Testis (tissue), 3 donors: Measurements from ENCODE around the gene STARD13. TPM values are rescaled to one million over a fixed set of nuclear protein-coding genes. Genes with fewer than 3 reads are reported as not detected.

ENCODE experiments used
- DNase-seq: peaks from one replicate; pipeline ENCODE4 v3.0.0-alpha.2; 2019
- H3K27ac ChIP-seq, 2 donors: fragments of 200-600 bp; sonication (generic); one replicate each; pipeline ENCODE4 v1.5.1; 2019
- H3K27me3 ChIP-seq: fragments of 200-600 bp; sonication (generic); one replicate; pipeline ENCODE4 v1.5.1; 2019
- H3K36me3 ChIP-seq: fragments of 200-600 bp; sonication (generic); one replicate; pipeline ENCODE4 v1.5.1; 2017; ENCODE audit warnings: low read depth; ENCODE audit errors: missing control alignments
- H3K4me1 ChIP-seq: fragments of 200-600 bp; sonication (generic); one replicate; pipeline ENCODE4 v1.5.1; 2019
- H3K4me3 ChIP-seq, 2 donors: fragments of 200-600 bp; sonication (generic); one replicate each; pipeline ENCODE4 v1.5.1; 2017 to 2019
- H3K9me3 ChIP-seq: fragments of 200-600 bp; sonication (generic); one replicate; pipeline ENCODE4 v1.5.1; 2017
- POLR2A ChIP-seq: fragments of 450-650 bp; IDR thresholded peaks from one replicate; pipeline ENCODE4 v1.6.1; 2017; ENCODE audit warnings: antibody characterized with exemption, mild to moderate bottlenecking, moderate library complexity
- WGBS, 2 donors: methylation state at CpG; one replicate each; pipeline ENCODE4 v1.1.5; 2018; 5-methylcytosine and 5-hydroxymethylcytosine counted together
- intact Hi-C: fragments of 100-400 bp; cut with DNase I; formaldehyde crosslinking; loops from one replicate; pipeline ENCODE4 v1.15.1; 2023; ENCODE audit warnings: low total_unique reads
- polyA plus RNA-seq: library from polyadenylated mRNA; stranded (reverse); fragments of 350-450 nt; fragmentation: Illumina TruSeq; extraction: RNeasy Lipid Tissue Mini Kit (QIAGEN cat#74804); gene quantifications from one replicate; pipeline ENCODE4 v1.2.3, GENCODE V29; 2014; ENCODE audit warnings: low read depth, low replicate concordance; ENCODE audit not compliant: insufficient read depth
- total RNA-seq, 2 donors: library from RNA; depleted of rRNA; stranded (reverse); fragments of >200 nt; gene quantifications; one replicate each; pipeline ENCODE4 v1.2.3, GENCODE V29; 2016
- TF ChIP-seq, protein P1 (sequence below), 3 experiments: fragments of 450-650 bp in 2 of 3; fragments of 200-600 bp in 1 of 3; sonication (generic) in 1 of 3; IDR thresholded peaks; one replicate each; pipeline ENCODE4 v1.5.1; 2016 to 2019; ENCODE audit warnings: antibody characterized with exemption in 3 of 3, mild to moderate bottlenecking in 2 of 3, moderate library complexity in 1 of 3

STARD13 gene
- total and polyA plus RNA-seq, 3 donors from 2014 or later, result 7.2 to 33.7 (median 24.4) TPM

- Histone ChIP-seq H3K4me3 (no peak overlapping the region), H3K36me3 (no peaks in the 10 kb centered on the region), H3K27ac (no peak overlapping the region), H3K27me3 (no peaks in the 10 kb centered on the region), H3K9me3 (no peaks in the 10 kb centered on the region), H3K4me1 (peaks cover 10% of the 10 kb centered on the region)
- no peak for TF ChIP-seq POLR2A
- TF ChIP-seq, protein P1, sequence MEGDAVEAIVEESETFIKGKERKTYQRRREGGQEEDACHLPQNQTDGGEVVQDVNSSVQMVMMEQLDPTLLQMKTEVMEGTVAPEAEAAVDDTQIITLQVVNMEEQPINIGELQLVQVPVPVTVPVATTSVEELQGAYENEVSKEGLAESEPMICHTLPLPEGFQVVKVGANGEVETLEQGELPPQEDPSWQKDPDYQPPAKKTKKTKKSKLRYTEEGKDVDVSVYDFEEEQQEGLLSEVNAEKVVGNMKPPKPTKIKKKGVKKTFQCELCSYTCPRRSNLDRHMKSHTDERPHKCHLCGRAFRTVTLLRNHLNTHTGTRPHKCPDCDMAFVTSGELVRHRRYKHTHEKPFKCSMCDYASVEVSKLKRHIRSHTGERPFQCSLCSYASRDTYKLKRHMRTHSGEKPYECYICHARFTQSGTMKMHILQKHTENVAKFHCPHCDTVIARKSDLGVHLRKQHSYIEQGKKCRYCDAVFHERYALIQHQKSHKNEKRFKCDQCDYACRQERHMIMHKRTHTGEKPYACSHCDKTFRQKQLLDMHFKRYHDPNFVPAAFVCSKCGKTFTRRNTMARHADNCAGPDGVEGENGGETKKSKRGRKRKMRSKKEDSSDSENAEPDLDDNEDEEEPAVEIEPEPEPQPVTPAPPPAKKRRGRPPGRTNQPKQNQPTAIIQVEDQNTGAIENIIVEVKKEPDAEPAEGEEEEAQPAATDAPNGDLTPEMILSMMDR (IDR thresholded peaks at IDR 0.05), result no peak
- intact Hi-C loops, result no loop called here
- DNase-seq, result no peak
- WGBS, 2 donors, result 84 to 98% methylated on average over 1 of the region's 1 CpG
Measured at GRCh38 chr13:33201659-33202058, 83.9 kb downstream of the STARD13 start.

GRCh38 chr13:33199289-33199850 is 86.2 kb downstream of the STARD13 start:
- intact Hi-C loops, result no loop called here
- no peak overlapping the region for H3K27ac ChIP-seq
- no peaks in the 10 kb centered on the region for H3K36me3 ChIP-seq
- no peak overlapping the region for H3K4me3 ChIP-seq
- H3K9me3 ChIP-seq, result no peaks in the 10 kb centered on the region
- peaks cover 5% of the 10 kb centered on the region for H3K4me1 ChIP-seq
- no peak for TF ChIP-seq POLR2A
- TF ChIP-seq, protein P1 (IDR thresholded peaks at IDR 0.05), result no peak
- WGBS, 2 donors, result 76 to 78% methylated on average over 2 of the region's 2 CpGs
- H3K27me3 ChIP-seq, result no peaks in the 10 kb centered on the region
- DNase-seq, result no peak

DNA sequence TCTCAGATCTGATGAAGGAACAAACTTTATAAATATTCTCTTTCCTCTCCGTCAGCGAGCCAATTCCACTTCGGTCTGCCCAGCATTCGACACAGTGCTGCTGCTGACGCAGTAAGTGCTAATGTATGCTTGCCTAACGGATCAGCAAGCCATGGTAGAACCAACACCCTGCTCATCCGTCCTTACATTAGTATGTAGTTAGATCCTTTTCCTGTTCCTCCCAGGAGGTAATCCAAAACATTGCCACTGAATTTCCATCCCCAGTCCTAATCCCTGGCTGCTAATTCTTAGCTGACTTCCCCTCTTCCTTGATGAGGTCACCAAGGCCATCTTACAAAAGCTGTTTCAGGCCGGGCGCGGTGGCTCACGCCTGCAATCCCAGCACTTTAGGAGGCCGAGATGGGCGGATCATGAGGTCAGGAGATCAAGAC is 88.0 kb downstream of the STARD13 start:
- H3K9me3 ChIP-seq, result no peaks in the 10 kb centered on the region
- intact Hi-C loops, result no loop called here

DNA sequence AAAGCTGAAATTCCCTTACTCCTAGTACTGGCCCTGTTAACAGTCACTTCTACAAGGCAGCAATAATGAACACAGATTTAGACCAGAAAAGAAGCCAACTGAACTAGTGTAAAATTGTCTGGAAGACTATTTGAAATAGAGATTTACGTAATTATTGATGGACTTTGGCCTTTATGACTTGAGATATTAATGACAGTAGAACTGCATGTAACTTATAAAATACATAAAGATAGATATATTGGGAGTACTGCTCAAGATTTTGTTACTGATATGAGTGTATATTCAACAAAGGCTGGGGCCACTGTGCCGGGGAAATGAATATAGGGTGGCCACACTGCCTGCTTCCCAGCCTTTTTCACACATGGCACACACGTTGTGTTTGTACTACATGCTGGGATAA is 88.8 kb downstream of the STARD13 start:
- 93% methylated on average over 3 of the region's 3 CpGs for WGBS, 2 donors
- Histone ChIP-seq H3K4me3 (no peak overlapping the region), H3K27me3 (no peaks in the 10 kb centered on the region), H3K27ac (no peak overlapping the region), H3K9me3 (no peaks in the 10 kb centered on the region), H3K4me1 (peaks cover 9% of the 10 kb centered on the region), H3K36me3 (no peaks in the 10 kb centered on the region)
- intact Hi-C loops, result no loop called here
- TF ChIP-seq POLR2A, result no peak
- TF ChIP-seq, protein P1 (IDR thresholded peaks at IDR 0.05), result no peak
- DNase-seq, result no peak

More for the DNA sequence above, 88.0 kb downstream of the STARD13 start:
- H3K27me3 ChIP-seq, result no peaks in the 10 kb centered on the region
- no peak for TF ChIP-seq POLR2A
- TF ChIP-seq, protein P1 (IDR thresholded peaks at IDR 0.05), result no peak
- WGBS, 2 donors, result 84 to 96% methylated on average over 13 of the region's 13 CpGs
- no peak for DNase-seq
- H3K27ac ChIP-seq, result no peak overlapping the region
- H3K4me1 ChIP-seq, result peaks cover 9% of the 10 kb centered on the region
- no peak overlapping the region for H3K4me3 ChIP-seq
- H3K36me3 ChIP-seq, result no peaks in the 10 kb centered on the region
